ENCODE measurements around the gene SCARF2.
"Not testable (repeated sequence)": the region's sequence is repeated elsewhere in the genome, so short reads cannot be mapped to it uniquely, and the experiment has no call there.

Gene SCARF2, protein sequence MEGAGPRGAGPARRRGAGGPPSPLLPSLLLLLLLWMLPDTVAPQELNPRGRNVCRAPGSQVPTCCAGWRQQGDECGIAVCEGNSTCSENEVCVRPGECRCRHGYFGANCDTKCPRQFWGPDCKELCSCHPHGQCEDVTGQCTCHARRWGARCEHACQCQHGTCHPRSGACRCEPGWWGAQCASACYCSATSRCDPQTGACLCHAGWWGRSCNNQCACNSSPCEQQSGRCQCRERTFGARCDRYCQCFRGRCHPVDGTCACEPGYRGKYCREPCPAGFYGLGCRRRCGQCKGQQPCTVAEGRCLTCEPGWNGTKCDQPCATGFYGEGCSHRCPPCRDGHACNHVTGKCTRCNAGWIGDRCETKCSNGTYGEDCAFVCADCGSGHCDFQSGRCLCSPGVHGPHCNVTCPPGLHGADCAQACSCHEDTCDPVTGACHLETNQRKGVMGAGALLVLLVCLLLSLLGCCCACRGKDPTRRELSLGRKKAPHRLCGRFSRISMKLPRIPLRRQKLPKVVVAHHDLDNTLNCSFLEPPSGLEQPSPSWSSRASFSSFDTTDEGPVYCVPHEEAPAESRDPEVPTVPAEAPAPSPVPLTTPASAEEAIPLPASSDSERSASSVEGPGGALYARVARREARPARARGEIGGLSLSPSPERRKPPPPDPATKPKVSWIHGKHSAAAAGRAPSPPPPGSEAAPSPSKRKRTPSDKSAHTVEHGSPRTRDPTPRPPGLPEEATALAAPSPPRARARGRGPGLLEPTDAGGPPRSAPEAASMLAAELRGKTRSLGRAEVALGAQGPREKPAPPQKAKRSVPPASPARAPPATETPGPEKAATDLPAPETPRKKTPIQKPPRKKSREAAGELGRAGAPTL

DNA sequence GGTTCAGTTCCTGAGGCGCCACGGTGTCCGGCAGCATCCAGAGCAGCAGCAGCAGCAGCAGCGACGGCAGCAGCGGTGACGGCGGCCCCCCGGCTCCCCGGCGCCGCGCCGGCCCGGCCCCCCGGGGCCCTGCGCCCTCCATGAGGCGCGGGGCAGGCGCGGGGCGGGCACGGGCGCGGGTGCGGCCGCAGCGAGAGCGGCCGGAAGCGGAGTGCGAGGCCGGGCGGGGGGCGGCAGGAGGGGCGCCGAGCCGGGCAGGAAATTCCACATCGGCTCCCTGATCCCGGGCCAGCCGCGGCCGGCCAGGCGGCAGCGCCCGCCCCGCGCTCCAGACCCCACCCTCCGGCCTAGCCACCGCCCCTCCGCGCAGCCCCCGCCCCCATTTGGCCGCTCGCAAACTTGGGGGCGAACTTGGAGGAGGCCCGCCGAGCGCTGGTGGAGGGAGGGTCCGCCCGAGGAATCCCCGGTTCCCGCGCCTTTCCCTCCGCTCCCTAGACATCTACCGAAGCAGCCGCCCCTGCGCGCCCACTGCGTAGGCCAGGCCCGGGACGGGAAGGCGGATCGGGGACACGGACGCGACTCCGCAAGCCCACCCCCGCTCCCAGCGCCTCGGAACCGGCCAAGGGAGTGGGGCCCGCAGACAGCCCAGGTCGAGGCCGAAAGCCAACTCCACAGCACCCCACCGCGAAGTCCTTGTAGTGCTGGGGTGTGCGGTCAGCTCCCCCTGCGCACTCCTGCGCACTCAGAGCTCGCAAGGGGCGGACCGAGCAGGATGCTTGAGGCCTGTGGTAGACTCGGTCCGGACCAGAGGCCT lies at the start of gene SCARF2:
SCARF2 (minus strand) TSS at position 213 of the 814 bp plus-strand sequence; CDS start at position 142, 71 bp downstream.
- ChIA-PET CTCF (interaction anchor here (0.9 to 3.8 kb wide), 6 partner anchors 16 to 127 kb away, joined by 3 to 34 read pairs (median 4); no protein-coding TSS in a partner anchor), POLR2A (interaction anchor here (1.4 kb wide), 1 partner anchor 15 kb away, joined by 5 read pairs; no protein-coding TSS in a partner anchor)
- TF ChIP-seq, protein P1, sequence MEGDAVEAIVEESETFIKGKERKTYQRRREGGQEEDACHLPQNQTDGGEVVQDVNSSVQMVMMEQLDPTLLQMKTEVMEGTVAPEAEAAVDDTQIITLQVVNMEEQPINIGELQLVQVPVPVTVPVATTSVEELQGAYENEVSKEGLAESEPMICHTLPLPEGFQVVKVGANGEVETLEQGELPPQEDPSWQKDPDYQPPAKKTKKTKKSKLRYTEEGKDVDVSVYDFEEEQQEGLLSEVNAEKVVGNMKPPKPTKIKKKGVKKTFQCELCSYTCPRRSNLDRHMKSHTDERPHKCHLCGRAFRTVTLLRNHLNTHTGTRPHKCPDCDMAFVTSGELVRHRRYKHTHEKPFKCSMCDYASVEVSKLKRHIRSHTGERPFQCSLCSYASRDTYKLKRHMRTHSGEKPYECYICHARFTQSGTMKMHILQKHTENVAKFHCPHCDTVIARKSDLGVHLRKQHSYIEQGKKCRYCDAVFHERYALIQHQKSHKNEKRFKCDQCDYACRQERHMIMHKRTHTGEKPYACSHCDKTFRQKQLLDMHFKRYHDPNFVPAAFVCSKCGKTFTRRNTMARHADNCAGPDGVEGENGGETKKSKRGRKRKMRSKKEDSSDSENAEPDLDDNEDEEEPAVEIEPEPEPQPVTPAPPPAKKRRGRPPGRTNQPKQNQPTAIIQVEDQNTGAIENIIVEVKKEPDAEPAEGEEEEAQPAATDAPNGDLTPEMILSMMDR (IDR thresholded peaks at IDR 0.05; ENCODE audit: insufficient read depth, low read length, missing control alignments): no peak
- H3K4me3 ChIP-seq (ENCODE audit: low read depth, low read length): peak within 1 kb of the TSS; percentile 98
- DNase-seq (ENCODE audit: low read depth, low spot score): no peak

DNA sequence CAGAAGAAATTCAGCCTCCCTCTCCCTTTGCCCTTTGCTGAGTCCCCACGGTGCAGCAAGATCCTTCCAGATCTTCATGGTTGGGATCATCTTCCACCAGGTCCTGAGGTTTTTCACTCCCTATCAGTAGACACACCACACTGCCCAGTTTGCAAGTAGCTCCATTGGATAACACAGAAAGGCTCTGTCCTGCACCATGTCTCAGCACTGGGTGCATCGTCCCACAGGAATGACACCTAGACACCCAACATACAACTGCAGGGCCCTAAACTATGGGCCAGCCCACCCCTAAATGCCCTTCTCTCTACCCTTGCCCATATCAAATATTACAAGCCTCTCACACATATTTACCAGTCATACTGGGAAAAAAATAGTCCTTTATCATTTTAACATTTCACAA lies 48.6 kb upstream of the SCARF2 start:
- ChIA-PET CTCF (no interaction called here), POLR2A (no interaction called here)
- TF ChIP-seq, protein P1 (IDR thresholded peaks at IDR 0.05; ENCODE audit: insufficient read depth, low read length, missing control alignments): no peak
- no peak overlapping the region for H3K4me3 ChIP-seq (ENCODE audit: low read depth, low read length)
- no peak for DNase-seq (ENCODE audit: low read depth, low spot score)

DNA sequence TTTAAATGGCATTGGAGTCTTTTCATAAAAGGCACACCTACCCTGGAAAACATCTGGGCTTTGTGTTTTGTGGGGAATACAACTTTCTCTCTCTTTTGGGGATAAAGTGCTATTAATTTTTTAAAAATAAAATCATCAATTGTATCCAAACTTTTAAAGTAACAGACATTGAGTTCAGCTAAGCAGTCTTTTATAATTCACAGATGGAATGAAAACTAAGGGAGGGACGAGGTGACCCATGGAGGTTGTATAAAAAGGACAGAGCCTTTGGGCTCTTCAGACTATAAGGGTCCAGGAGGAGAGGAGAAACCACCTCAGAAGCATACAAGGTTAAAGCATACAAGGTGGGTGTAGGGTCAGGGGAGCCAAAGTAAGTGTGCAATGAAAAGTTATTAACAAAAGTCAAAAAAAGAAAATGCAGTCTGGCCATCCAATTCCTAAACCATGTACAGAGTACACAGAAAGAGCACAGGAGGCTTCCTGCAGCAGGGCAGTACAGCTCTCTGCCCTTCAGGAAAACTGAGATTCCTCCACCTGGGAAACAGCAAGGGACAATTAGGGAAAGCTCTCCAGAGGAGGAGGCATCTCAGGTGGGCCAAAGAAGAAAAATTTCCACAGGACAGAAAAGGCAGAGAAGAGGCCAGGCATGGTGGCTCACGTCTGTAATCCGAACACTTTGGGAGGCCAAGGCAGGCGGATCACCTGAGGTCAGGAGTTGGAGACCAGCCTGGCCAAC lies 47.5 kb upstream of the SCARF2 start:
- no peak overlapping the region for H3K4me3 ChIP-seq (ENCODE audit: low read depth, low read length)
- TF ChIP-seq, protein P1 (IDR thresholded peaks at IDR 0.05; ENCODE audit: insufficient read depth, low read length, missing control alignments): no peak
- CTCF ChIA-PET: no interaction called here
- no peak for DNase-seq (ENCODE audit: low read depth, low spot score)
- POLR2A ChIA-PET: no interaction called here

DNA sequence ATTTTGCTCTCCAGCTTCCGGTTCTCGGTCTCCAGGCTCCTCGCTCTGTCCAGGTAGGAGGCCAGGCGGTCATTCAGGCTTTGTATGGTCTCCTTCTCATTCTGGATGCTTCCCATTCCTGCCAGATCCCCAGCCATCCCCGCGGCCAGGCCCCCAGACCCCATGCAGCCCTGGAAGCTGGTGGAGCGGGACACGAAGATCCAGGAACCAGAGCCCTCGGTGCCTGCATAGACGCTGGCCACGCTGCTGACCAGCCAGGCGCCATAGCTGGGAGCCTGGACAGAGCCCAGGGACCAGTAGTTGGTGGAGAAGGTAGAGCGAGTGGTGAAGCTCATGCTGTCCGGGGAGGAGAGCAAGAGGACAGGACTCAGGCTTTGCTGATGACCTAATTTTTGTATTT lies 46.1 kb upstream of the SCARF2 start:
- no peak overlapping the region for H3K4me3 ChIP-seq (ENCODE audit: low read depth, low read length)
- CTCF ChIA-PET: interaction anchor here (1.3 to 2.0 kb wide), 3 partner anchors 20 to 80 kb away, joined by 3 to 7 read pairs (median 4); no protein-coding TSS in a partner anchor
- TF ChIP-seq, protein P1 (IDR thresholded peaks at IDR 0.05; ENCODE audit: insufficient read depth, low read length, missing control alignments): no peak
- POLR2A ChIA-PET: no interaction called here
- no peak for DNase-seq (ENCODE audit: low read depth, low spot score)

DNA sequence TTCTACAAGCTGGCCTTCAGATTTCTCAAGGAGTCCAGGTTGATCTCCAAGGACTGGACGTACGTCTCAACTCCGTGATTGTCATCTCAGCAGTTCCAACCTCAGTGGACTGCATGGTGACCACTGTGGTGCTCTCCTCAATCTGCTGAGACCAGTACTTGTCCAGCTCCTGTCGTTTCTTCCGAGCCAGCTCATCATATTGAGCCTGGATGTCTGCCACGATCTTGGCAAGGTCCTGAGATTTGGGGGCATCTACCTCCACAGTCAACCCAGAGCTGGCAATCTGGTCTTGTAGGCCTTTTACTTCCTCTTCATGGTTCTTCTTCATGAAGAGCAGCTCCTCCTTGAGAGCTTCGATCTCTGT lies 45.5 kb upstream of the SCARF2 start:
- H3K4me3 ChIP-seq (ENCODE audit: low read depth, low read length); POLR2A ChIA-PET; DNase-seq (ENCODE audit: low read depth, low spot score): not testable (repeated sequence)
- CTCF ChIA-PET: interaction anchor here (0.6 to 2.0 kb wide), 4 partner anchors 19 to 80 kb away, joined by 3 to 7 read pairs (median 4); no protein-coding TSS in a partner anchor
